DOHH2 (cell line): ENCODE data around the gene AHSG.

ENCODE experiments used
- CTCF ChIP-seq: fragments of 200-600 bp; sonication (generic); IDR thresholded peaks from one replicate; pipeline ENCODE4 v1.5.1; 2014; ENCODE audit warnings: antibody characterized with exemption, mild to moderate bottlenecking, low read depth, low read length; ENCODE audit not compliant: poor library complexity, severe bottlenecking
- EZH2phosphoT487 ChIP-seq: fragments of 200-600 bp; sonication (generic); IDR thresholded peaks from 2 replicates; pipeline ENCODE4 v1.6.1; 2017; ENCODE audit warnings: borderline replicate concordance, mild to moderate bottlenecking, antibody characterized with exemption, low read length, moderate library complexity, mixed read lengths

- TF ChIP-seq CTCF (no peak), EZH2phosphoT487 (no peak)
These were observed 29.0 kb upstream of the AHSG start for GRCh38 chr3:186583831-186584230.
